ENCODE results near the gene CA7. TPM values are rescaled to one million over a fixed set of nuclear protein-coding genes. Genes with fewer than 3 reads are reported as not detected.

Gene CA7
- total RNA-seq, 4 donors from 2014 or later = 107 to 237 (median 152) TPM

DNA sequence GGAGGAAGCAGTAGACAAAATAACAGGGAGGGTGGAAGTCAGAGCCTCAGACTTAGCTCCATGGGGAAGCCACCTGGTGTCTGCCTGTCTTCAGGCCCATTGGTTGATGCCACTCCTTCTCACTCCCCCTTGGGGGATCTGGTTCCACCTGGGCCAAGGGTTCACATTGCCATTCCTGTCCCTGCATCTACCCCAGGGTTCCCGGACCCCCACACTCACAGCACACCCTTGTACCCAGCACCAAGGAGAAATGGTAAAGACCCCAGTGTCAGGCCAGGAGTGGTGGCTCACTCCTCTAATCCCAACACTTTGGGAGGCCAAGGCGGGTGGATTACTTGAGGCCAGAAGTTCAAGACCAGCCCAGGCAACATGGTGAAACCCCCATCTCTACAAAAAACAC lies 1.0 kb upstream of the CA7 start:
- intact Hi-C loops (cut with DNase I; ENCODE audit: low total_unique reads) = no loop called here
- 95% methylated on average over 2 of the region's 2 CpGs; no CpG with 5 or more reads in 1 of the 2 donors for WGBS, 2 donors (ENCODE audit: low coverage in 1 of 2)
- Histone ChIP-seq H3K4me3 (no peak overlapping the region), H3K36me3 (no peaks in the 10 kb centered on the region), H3K27me3 (peaks cover 32% of the 10 kb centered on the region), H3K4me1 (peaks cover 4 to 14% (median 12%) of the 10 kb centered on the region in 4 donors), H3K27ac (no peak overlapping the region), H3K9me3 (no peaks in the 10 kb centered on the region)
- in situ Hi-C loops (cut with MboI; ENCODE audit: low pct_ligation_motif_present in 1 of 4, low pct_unique_long_range_greater_than_20kb in 1 of 4, low sequenced_read_pairs in 3 of 4) = no loop called here
- TF ChIP-seq, protein P1, sequence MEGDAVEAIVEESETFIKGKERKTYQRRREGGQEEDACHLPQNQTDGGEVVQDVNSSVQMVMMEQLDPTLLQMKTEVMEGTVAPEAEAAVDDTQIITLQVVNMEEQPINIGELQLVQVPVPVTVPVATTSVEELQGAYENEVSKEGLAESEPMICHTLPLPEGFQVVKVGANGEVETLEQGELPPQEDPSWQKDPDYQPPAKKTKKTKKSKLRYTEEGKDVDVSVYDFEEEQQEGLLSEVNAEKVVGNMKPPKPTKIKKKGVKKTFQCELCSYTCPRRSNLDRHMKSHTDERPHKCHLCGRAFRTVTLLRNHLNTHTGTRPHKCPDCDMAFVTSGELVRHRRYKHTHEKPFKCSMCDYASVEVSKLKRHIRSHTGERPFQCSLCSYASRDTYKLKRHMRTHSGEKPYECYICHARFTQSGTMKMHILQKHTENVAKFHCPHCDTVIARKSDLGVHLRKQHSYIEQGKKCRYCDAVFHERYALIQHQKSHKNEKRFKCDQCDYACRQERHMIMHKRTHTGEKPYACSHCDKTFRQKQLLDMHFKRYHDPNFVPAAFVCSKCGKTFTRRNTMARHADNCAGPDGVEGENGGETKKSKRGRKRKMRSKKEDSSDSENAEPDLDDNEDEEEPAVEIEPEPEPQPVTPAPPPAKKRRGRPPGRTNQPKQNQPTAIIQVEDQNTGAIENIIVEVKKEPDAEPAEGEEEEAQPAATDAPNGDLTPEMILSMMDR (IDR thresholded peaks at IDR 0.05) = no peak
- TF ChIP-seq POLR2AphosphoS5 (IDR thresholded peaks at IDR 0.05) (no peak), POLR2A (IDR thresholded peaks at IDR 0.05) (no peak), EP300 (IDR thresholded peaks at IDR 0.05; ENCODE audit: low read depth) (no peak)
- DNase-seq = no peak

DNA sequence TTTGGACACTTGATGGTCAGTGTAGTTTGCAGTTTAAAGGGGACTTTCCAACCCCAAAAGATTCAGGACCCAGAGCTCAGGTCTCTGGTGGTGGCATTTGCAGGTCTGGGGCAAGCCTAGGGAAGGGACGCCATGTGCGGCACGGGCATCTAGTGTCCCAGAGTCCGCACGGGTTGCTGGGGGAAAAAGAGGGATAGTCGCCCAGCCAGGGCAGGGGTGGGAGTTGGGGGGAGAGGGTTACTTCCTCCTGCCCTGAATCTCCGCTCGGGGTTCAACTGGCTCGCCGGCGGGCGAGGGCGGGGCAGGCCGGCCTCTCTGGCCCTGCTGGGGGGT lies 239 bp upstream of the CA7 start:
- peaks cover 32% of the 10 kb centered on the region for H3K27me3 ChIP-seq
- no peak for TF ChIP-seq POLR2AphosphoS5 (IDR thresholded peaks at IDR 0.05)
- H3K27ac ChIP-seq = no peak overlapping the region
- H3K9me3 ChIP-seq = no peaks in the 10 kb centered on the region
- H3K4me1 ChIP-seq = peaks cover 4 to 14% (median 12%) of the 10 kb centered on the region in 4 donors
- intact Hi-C loops (cut with DNase I; ENCODE audit: low total_unique reads) = no loop called here
- H3K4me3 ChIP-seq = peak overlapping the region in 3 of 4 donors; percentile 20 to 51 (median 41)
- WGBS, 2 donors (ENCODE audit: low coverage in 1 of 2) = 25% methylated on average over 14 of the region's 14 CpGs; no CpG with 5 or more reads in 1 of the 2 donors
- DNase-seq = no peak
- no peaks in the 10 kb centered on the region for H3K36me3 ChIP-seq
- in situ Hi-C loops (cut with MboI; ENCODE audit: low pct_ligation_motif_present in 1 of 4, low pct_unique_long_range_greater_than_20kb in 1 of 4, low sequenced_read_pairs in 3 of 4) = no loop called here

DNA sequence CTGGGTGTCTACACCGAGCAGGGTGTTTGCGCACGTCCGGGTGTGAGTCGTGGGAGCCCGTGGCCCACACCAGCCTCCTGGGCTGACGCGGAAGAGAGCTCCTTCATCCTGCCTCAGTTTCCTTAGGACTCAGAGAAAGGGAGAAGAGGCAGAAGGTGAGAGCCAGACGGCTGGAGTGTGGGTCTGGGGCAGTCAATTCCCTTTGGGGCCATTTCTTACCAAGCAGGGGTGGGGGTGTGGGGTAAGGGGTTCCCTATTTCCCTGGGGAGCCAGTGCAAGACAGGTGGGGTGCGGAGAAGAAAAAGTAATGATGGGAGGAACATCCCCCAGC lies 831 bp downstream of the CA7 start:
- WGBS, 2 donors (ENCODE audit: low coverage in 1 of 2) = 21 to 60% methylated on average over 2 to 10 of the region's 10 CpGs
- DNase-seq = no peak
- H3K27ac ChIP-seq = no peak overlapping the region
- H3K4me1 ChIP-seq = peaks cover 4 to 14% (median 12%) of the 10 kb centered on the region in 4 donors
- peak overlapping the region in 3 of 4 donors; percentile 20 to 51 (median 41) for H3K4me3 ChIP-seq
- peaks cover 32% of the 10 kb centered on the region for H3K27me3 ChIP-seq
- H3K36me3 ChIP-seq = no peaks in the 10 kb centered on the region
- intact Hi-C loops (cut with DNase I; ENCODE audit: low total_unique reads) (no loop called here), in situ Hi-C loops (cut with MboI; ENCODE audit: low pct_ligation_motif_present in 1 of 4, low pct_unique_long_range_greater_than_20kb in 1 of 4, low sequenced_read_pairs in 3 of 4) (no loop called here)
- H3K9me3 ChIP-seq = no peaks in the 10 kb centered on the region
- TF ChIP-seq, protein P1 (IDR thresholded peaks at IDR 0.05) = no peak
- TF ChIP-seq EP300 (IDR thresholded peaks at IDR 0.05; ENCODE audit: low read depth) = no peak
- TF ChIP-seq POLR2A (IDR thresholded peaks at IDR 0.05) = no peak
- no peak for TF ChIP-seq POLR2AphosphoS5 (IDR thresholded peaks at IDR 0.05)

DNA sequence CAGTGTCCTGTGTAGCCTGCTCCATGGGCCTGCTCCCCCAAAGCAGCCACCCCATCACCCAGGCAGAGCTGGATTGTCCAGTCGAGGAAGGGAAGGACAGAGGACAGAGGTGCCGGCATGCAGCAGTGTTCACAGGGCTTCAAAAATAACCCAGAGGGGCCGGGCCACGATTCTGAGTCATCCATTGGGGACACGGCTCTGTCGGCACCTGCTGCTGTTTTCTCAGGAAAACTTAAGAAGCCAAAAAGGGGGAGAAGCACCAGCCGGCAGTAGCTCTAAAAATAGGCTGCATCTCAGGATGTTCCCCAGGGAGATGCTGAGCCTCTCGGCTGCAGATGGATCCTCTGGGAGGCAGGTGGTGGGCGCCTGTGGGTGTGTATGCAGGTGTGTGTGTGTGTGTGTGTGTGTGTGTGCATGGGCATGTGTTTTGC lies 1.6 kb downstream of the CA7 start:
- Histone ChIP-seq H3K9me3 (no peaks in the 10 kb centered on the region), H3K27me3 (peaks cover 32% of the 10 kb centered on the region), H3K36me3 (no peaks in the 10 kb centered on the region), H3K4me1 (peaks cover 4 to 14% (median 12%) of the 10 kb centered on the region in 4 donors), H3K4me3 (no peak overlapping the region), H3K27ac (no peak overlapping the region)
- no peak for DNase-seq
- TF ChIP-seq, protein P1 (IDR thresholded peaks at IDR 0.05) = no peak
- TF ChIP-seq POLR2AphosphoS5 (IDR thresholded peaks at IDR 0.05) (no peak), EP300 (IDR thresholded peaks at IDR 0.05; ENCODE audit: low read depth) (no peak), POLR2A (IDR thresholded peaks at IDR 0.05) (no peak)
- WGBS, 2 donors (ENCODE audit: low coverage in 1 of 2) = 77% methylated on average over 9 of the region's 9 CpGs; no CpG with 5 or more reads in 1 of the 2 donors
- in situ Hi-C loops (cut with MboI; ENCODE audit: low pct_ligation_motif_present in 1 of 4, low pct_unique_long_range_greater_than_20kb in 1 of 4, low sequenced_read_pairs in 3 of 4) (no loop called here), intact Hi-C loops (cut with DNase I; ENCODE audit: low total_unique reads) (no loop called here)

DNA sequence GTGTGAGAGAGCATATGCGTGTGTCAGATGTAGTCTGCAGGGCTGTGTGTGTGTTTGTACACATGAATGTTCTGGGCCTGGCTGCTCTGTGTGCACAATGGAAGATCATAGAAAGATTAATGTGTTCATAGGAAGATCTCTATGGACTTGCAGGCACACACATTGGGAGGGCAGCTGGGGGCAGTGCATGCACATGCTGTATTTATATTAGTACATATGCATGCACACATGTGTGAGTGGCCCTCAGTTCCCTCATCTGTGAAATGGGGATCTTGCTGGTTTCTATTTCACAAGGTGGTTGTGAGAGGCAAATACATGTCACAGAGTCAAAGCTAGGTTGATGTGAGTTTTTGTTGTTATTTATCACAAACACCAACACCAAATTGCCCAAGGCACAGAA lies 2.1 kb downstream of the CA7 start:
- in situ Hi-C loops (cut with MboI; ENCODE audit: low pct_ligation_motif_present in 1 of 4, low pct_unique_long_range_greater_than_20kb in 1 of 4, low sequenced_read_pairs in 3 of 4) = no loop called here
- Histone ChIP-seq H3K9me3 (no peaks in the 10 kb centered on the region), H3K27me3 (peaks cover 32% of the 10 kb centered on the region), H3K4me1 (peaks cover 4 to 14% (median 12%) of the 10 kb centered on the region in 4 donors), H3K4me3 (no peak overlapping the region), H3K36me3 (no peaks in the 10 kb centered on the region), H3K27ac (no peak overlapping the region)
- no peak for DNase-seq
- intact Hi-C loops (cut with DNase I; ENCODE audit: low total_unique reads) = no loop called here
- TF ChIP-seq POLR2AphosphoS5 (IDR thresholded peaks at IDR 0.05) = no peak
- TF ChIP-seq, protein P1 (IDR thresholded peaks at IDR 0.05) = no peak
- no peak for TF ChIP-seq EP300 (IDR thresholded peaks at IDR 0.05; ENCODE audit: low read depth)
- TF ChIP-seq POLR2A (IDR thresholded peaks at IDR 0.05) = no peak
- WGBS, 2 donors (ENCODE audit: low coverage in 1 of 2) = 79% methylated on average over 1 of the region's 1 CpG; no CpG with 5 or more reads in 1 of the 2 donors

All from transverse colon (tissue), 4 donors.